Measurements from ENCODE around the gene MICAL1.

The MICAL1 gene

DNA sequence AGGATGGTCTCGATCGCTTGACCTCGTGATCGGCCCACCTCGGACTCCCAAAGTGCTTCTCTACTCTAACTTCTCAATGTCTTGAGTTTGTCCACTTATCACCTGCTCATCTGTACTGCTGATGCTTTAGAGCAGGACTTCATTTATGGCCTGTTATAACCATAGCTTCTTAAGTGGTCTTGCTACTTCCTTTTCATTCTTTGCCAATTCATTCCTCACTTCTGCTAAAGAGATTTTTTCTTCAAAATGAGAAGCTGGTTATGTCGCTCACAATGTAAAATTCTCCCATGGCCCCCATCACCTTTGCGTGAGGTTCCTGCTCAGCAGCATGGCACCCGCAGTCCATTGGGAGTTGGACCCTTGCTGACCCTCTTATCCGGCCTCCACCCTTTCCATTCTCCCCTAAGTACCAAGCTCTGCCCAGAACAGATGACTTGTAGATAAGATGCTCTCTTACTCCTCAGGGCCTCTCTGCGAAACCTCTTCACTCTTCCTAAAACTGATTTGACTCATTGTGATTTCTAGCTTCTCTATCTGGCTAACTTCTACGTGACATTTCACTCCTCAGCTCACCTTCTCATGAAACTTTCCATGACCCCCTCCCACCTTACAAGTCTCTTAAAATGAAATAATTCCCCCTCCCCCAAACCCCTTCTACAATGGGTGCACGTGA lies 59.4 kb downstream of the MICAL1 start:
- Histone ChIP-seq H3K9ac (ENCODE audit: low read depth in 1 of 2, low read length in 2 of 2) (no peak overlapping the region), H3K27ac (ENCODE audit: low read depth, low read length) (no peak overlapping the region), H3K36me3 (ENCODE audit: control insufficient read depth in 1 of 2, insufficient read depth in 2 of 2, low read length in 2 of 2) (no peaks in the 10 kb centered on the region), H3K9me3 (ENCODE audit: control insufficient read depth in 1 of 2, low read length in 2 of 2) (no peaks in the 10 kb centered on the region), H3K4me1 (ENCODE audit: control insufficient read depth in 1 of 2, insufficient read depth in 2 of 2, low read length in 2 of 2) (peaks cover 0 to 5% of the 10 kb centered on the region in 2 donors), H3K4me3 (ENCODE audit: low read depth in 1 of 2, low read length in 2 of 2) (no peak overlapping the region), H3K27me3 (ENCODE audit: control insufficient read depth in 1 of 2, insufficient read depth in 2 of 2, low read length in 2 of 2) (no peaks in the 10 kb centered on the region)

Data from duodenal mucosa (tissue), 2 donors.